HG03097 (cell line): ENCODE results near the gene SGPP1.
"Not testable (repeated sequence)": the region's sequence is repeated elsewhere in the genome, so short reads cannot be mapped to it uniquely, and the experiment has no call there.

Source experiments
- ATAC-seq: cut with Tn5 transposase; IDR thresholded peaks from one replicate; pipeline ENCODE4 v1.9.1; 2021; ENCODE audit not compliant: unreplicated experiment, low FRiP score

Gene SGPP1

DNA sequence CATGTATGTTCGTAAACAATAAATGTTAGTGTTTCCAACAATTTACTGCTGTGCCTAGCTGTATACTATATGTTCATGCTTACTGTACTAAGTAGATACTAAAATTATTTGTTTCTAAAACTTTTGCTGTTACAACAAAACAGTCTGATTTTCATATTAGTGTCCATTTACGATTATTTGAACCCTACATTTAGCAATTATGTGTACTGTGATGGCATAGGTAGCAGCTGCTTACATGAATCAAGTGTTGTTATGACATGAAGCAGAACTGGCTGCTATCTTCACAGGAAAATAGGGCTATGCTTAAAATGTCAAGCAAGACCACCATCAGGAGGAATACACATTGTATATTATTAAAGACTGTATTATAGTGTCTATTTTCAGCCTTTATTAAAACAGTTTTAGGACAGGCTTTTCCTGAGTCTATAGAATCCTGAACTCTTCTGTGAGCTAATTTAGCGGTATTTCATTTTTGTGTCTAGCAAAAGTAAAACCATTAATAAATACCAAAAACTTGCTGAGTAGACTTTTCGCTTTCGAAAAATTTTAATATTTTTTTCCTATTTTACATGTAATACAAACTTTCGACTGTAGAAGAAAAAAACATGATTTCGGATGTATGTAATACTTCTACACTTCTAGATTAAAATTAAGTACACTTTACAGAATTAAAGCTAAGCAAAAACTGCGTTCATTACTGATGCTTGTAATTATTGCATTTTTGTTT lies 85.0 kb downstream of the SGPP1 start:
- ATAC-seq = no peak

- peak; percentile 58 for ATAC-seq
Observed at GRCh38 chr14:63642229-63642611, 85.6 kb downstream of the SGPP1 start.

GRCh38 chr14:63641473-63642228 lies 86.2 kb downstream of the SGPP1 start, which contains the start of gene WDR89:
Gene WDR89, minus strand, starts transcription at chr14:63641871. Its CDS starts 41,929 bp downstream, at chr14:63599942.
- peak; percentile 80 for ATAC-seq

DNA sequence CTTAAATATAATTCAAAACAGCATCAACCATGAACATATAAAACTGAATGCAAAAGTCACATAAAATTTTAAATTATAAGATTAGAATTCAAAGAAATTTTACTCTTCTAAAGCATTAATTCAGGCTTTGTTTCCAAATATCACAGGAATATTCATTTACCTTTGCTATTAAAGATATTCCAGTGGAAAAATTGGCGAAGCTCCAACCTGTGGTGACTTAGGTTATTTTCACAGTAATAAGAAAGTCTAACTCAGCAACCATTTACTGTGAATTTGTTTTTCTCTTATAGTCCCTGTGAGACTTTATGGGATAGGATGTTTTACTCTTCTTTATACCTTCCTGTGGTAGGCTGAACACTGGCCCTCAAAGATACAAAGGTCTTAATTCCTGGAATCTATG lies 89.4 kb downstream of the SGPP1 start:
- ATAC-seq = no peak

- ATAC-seq = not testable (repeated sequence)
Observed at GRCh38 chr14:63636094-63636635, 91.7 kb downstream of the SGPP1 start.
